H1 (cell line): ENCODE measurements around the gene FOXN3. TPM values are rescaled to one million over a fixed set of nuclear protein-coding genes. Genes with fewer than 3 reads are reported as not detected.

Experiments
- CTCF ChIA-PET: fragments of 300-600 bp; sonication (Branson Sonifier 250); formaldehyde crosslinking; loops from one replicate; lab custom pipeline; 2021; ENCODE audit not compliant: partially characterized antibody; lab: Charles Lee
- POLR2A ChIA-PET: fragments of 300-600 bp; sonication (Branson Sonifier 250); formaldehyde crosslinking; loops from one replicate; lab custom pipeline; 2021; ENCODE audit warnings: inconsistent platforms; ENCODE audit not compliant: partially characterized antibody; lab: Charles Lee
- DNase-seq, 2 experiments: peaks; one replicate each; pipeline versions ENCODE4 v3.0.0 to v3.0.0-alpha.2; 2010 to 2022; ENCODE audit warnings: low spot score in 2 of 2, low read depth in 1 of 2, mixed read lengths in 1 of 2
- FAIRE-seq: peaks from 2 replicates; lab custom pipeline; 2011; peaks lifted over from hg19 to GRCh38; lab: Jason Lieb, UNC
- H2AFZ ChIP-seq: 2 replicates; pipeline ENCODE4 v1.8.1; 2012; ENCODE audit warnings: low read length, inconsistent platforms
- H2AK5ac ChIP-seq: 2 replicates; pipeline ENCODE4 v1.6.1; 2013; ENCODE audit warnings: low read depth, low read length
- H2BK120ac ChIP-seq: replicated peaks from 2 replicates; pipeline ENCODE3; 2013; ENCODE audit warnings: low read depth, low read length, inconsistent platforms
- H2BK12ac ChIP-seq: 2 replicates; pipeline ENCODE4 v1.6.1; 2013; ENCODE audit warnings: low read depth, low read length
- H2BK15ac ChIP-seq: 2 replicates; pipeline ENCODE4 v1.6.1; 2013; ENCODE audit warnings: low read length
- H2BK20ac ChIP-seq: 2 replicates; pipeline ENCODE4 v1.6.1; 2013; ENCODE audit warnings: low read length
- H2BK5ac ChIP-seq: 2 replicates; pipeline ENCODE4 v1.6.1; 2013; ENCODE audit warnings: low read depth, low read length
- H3K14ac ChIP-seq: 2 replicates; pipeline ENCODE4 v1.6.1; 2013; ENCODE audit warnings: inconsistent platforms; ENCODE audit not compliant: insufficient read length
- H3K18ac ChIP-seq: 2 replicates; pipeline ENCODE4 v1.6.1; 2013; ENCODE audit warnings: low read length; ENCODE audit errors: extremely low read depth
- H3K23ac ChIP-seq: 2 replicates; pipeline ENCODE4 v1.6.1; 2013; ENCODE audit warnings: inconsistent platforms; ENCODE audit not compliant: insufficient read length
- H3K23me2 ChIP-seq: 2 replicates; pipeline ENCODE4 v1.6.1; 2013; ENCODE audit warnings: low read depth, low read length
- H3K27ac ChIP-seq: 2 replicates; pipeline ENCODE4 v1.6.1; 2011; ENCODE audit warnings: low read depth, low read length, inconsistent platforms
- H3K27me3 ChIP-seq, 4 experiments: replicated peaks in 1 of 4; 1 replicate in 1 of 4; 2 replicates in 3 of 4; pipeline versions ENCODE4 v1.6.1 to v1.8.1; 2011 to 2013; ENCODE audit warnings: low read length in 3 of 4, mild to moderate bottlenecking in 3 of 4, inconsistent platforms in 2 of 4, mixed read lengths in 2 of 4, moderate library complexity in 1 of 4; ENCODE audit not compliant: control insufficient read depth in 3 of 4, insufficient read depth in 3 of 4; ENCODE audit errors: extremely low read depth in 1 of 4
- H3K36me3 ChIP-seq, 4 experiments: 2 replicates each; pipeline versions ENCODE4 v1.6.1 to v1.8.1; 2011 to 2013; ENCODE audit warnings: mild to moderate bottlenecking in 4 of 4, low read length in 3 of 4, moderate library complexity in 2 of 4, control low read depth in 1 of 4, inconsistent platforms in 1 of 4; ENCODE audit not compliant: insufficient read depth in 4 of 4, control insufficient read depth in 2 of 4
- H3K4ac ChIP-seq: replicated peaks from 2 replicates; pipeline ENCODE3; 2013; ENCODE audit warnings: low read length, low read depth, mixed read lengths, inconsistent platforms; ENCODE audit not compliant: insufficient read length
- H3K4me1 ChIP-seq, 4 experiments: replicated peaks in 1 of 4; 1 replicate in 1 of 4; 2 replicates in 3 of 4; pipeline versions ENCODE4 v1.6.1 to v1.8.1; 2011 to 2013; ENCODE audit warnings: low read length in 3 of 4, inconsistent platforms in 2 of 4, mixed read lengths in 1 of 4; ENCODE audit not compliant: insufficient read depth in 4 of 4, control insufficient read depth in 3 of 4
- H3K4me2 ChIP-seq, 2 experiments: 2 replicates each; pipeline versions ENCODE4 v1.6.1 to v1.8.1; 2011 to 2013; ENCODE audit warnings: low read depth in 2 of 2, low read length in 2 of 2, control low read depth in 1 of 2, inconsistent platforms in 1 of 2, mild to moderate bottlenecking in 1 of 2; ENCODE audit not compliant: insufficient read depth in 1 of 2
- H3K4me3 ChIP-seq, 4 experiments: fragments of 200-600, 300-600 bp in 1 of 4; sonication (generic), shearing (Covaris generic), sonication (Bioruptor Twin) in 1 of 4; 2 replicates each; pipeline versions ENCODE4 v1.5.1 to v1.8.1; 2011 to 2016; ENCODE audit warnings: low read length in 4 of 4, low read depth in 3 of 4, control low read depth in 2 of 4, inconsistent platforms in 2 of 4, mild to moderate bottlenecking in 2 of 4, mixed read lengths in 1 of 4, moderate library complexity in 1 of 4; ENCODE audit not compliant: insufficient read depth in 2 of 4; ENCODE audit errors: extremely low read depth in 1 of 4
- H3K56ac ChIP-seq: replicated peaks from 2 replicates; pipeline ENCODE3; 2013; ENCODE audit warnings: low read depth, mild to moderate bottlenecking, mixed read lengths, low read length, inconsistent platforms; ENCODE audit not compliant: insufficient read length
- H3K79me1 ChIP-seq: 2 replicates; pipeline ENCODE4 v1.6.1; 2013; ENCODE audit warnings: low read depth, low read length, control low read depth
- H3K79me2 ChIP-seq, 2 experiments: 2 replicates each; pipeline versions ENCODE4 v1.6.1 to v1.8.1; 2012 to 2013; ENCODE audit warnings: low read length in 2 of 2, mild to moderate bottlenecking in 2 of 2, inconsistent platforms in 1 of 2; ENCODE audit not compliant: insufficient read depth in 2 of 2, control insufficient read depth in 1 of 2
- H3K9ac ChIP-seq, 4 experiments: replicated peaks in 1 of 4; 1 replicate in 1 of 4; 2 replicates in 3 of 4; pipeline versions ENCODE4 v1.6.1 to v1.8.1; 2011 to 2013; ENCODE audit warnings: low read depth in 3 of 4, low read length in 3 of 4, control low read depth in 2 of 4, mild to moderate bottlenecking in 2 of 4, moderate library complexity in 2 of 4, inconsistent platforms in 1 of 4; ENCODE audit errors: extremely low read depth in 1 of 4
- H3K9me3 ChIP-seq, 2 experiments: 2 replicates each; pipeline versions ENCODE4 v1.6.1 to v1.8.1; 2012 to 2013; ENCODE audit warnings: mild to moderate bottlenecking in 2 of 2, moderate library complexity in 2 of 2, control low read depth in 1 of 2, inconsistent platforms in 1 of 2, low read depth in 1 of 2, low read length in 1 of 2, mixed read lengths in 1 of 2; ENCODE audit not compliant: insufficient read depth in 2 of 2
- H4K20me1 ChIP-seq, 2 experiments: replicated peaks in 1 of 2; 2 replicates each; pipeline versions ENCODE3 to v1.8.1; 2011 to 2013; ENCODE audit warnings: inconsistent platforms in 2 of 2, low read length in 2 of 2, mild to moderate bottlenecking in 1 of 2; ENCODE audit not compliant: insufficient read depth in 2 of 2, control insufficient read depth in 1 of 2
- H4K5ac ChIP-seq: 2 replicates; pipeline ENCODE4 v1.6.1; 2013; ENCODE audit warnings: low read length, low read depth, mixed read lengths, inconsistent platforms; ENCODE audit not compliant: insufficient read length
- H4K8ac ChIP-seq: 2 replicates; pipeline ENCODE4 v1.8.0; 2013; ENCODE audit warnings: mild to moderate bottlenecking, moderate library complexity, low read length, inconsistent platforms; ENCODE audit not compliant: insufficient read depth; ENCODE audit errors: extremely low read depth
- H4K91ac ChIP-seq: replicated peaks from 2 replicates; pipeline ENCODE3; 2013; ENCODE audit warnings: low read length, mixed read lengths, inconsistent platforms; ENCODE audit not compliant: insufficient read length
- CEBPB ChIP-seq: IDR thresholded peaks from 2 replicates; pipeline ENCODE4 v1.6.1; 2012; ENCODE audit warnings: low read depth, low read length
- CHD2 ChIP-seq: IDR thresholded peaks from 2 replicates; pipeline ENCODE4 v1.6.1; 2012; ENCODE audit warnings: low read length, improper control_type of control experiment
- CREB1 ChIP-seq: IDR thresholded peaks from 2 replicates; pipeline ENCODE4 v1.6.1; 2012; ENCODE audit warnings: inconsistent platforms
- CTBP2 ChIP-seq: IDR thresholded peaks from 2 replicates; pipeline ENCODE4 v1.7.0; 2011; ENCODE audit warnings: borderline replicate concordance, mild to moderate bottlenecking, moderate library complexity, mixed read lengths, low read length; ENCODE audit not compliant: insufficient read depth, insufficient read length
- JUN ChIP-seq: IDR thresholded peaks from 2 replicates; pipeline ENCODE4 v1.6.1; 2011; ENCODE audit warnings: low read depth, mild to moderate bottlenecking, improper control_type of control experiment, low read length
- MAFK ChIP-seq: IDR thresholded peaks from 2 replicates; pipeline ENCODE4 v1.6.1; 2012; ENCODE audit warnings: low read depth, mild to moderate bottlenecking, improper control_type of control experiment, low read length
- NRF1 ChIP-seq: IDR thresholded peaks from 2 replicates; pipeline ENCODE4 v1.6.1; 2011; ENCODE audit warnings: mild to moderate bottlenecking, low read depth, low read length, improper control_type of control experiment
- RAD21 ChIP-seq, 2 experiments: IDR thresholded peaks in 1 of 2; conservative IDR thresholded peaks in 1 of 2; 2 replicates each; pipeline ENCODE4 v1.6.1; 2011; ENCODE audit warnings: low read depth in 2 of 2, low read length in 2 of 2, improper control_type of control experiment in 1 of 2, inconsistent platforms in 1 of 2, mild to moderate bottlenecking in 1 of 2, moderate library complexity in 1 of 2
- RBBP5 ChIP-seq: IDR thresholded peaks from 2 replicates; pipeline ENCODE4 v1.7.1; 2012; ENCODE audit warnings: low read depth, mild to moderate bottlenecking, inconsistent platforms, low read length, moderate library complexity, borderline replicate concordance
- RXRA ChIP-seq: IDR thresholded peaks from 2 replicates; pipeline ENCODE4 v1.6.1; 2011; ENCODE audit warnings: low read depth, mild to moderate bottlenecking, low read length, moderate library complexity; ENCODE audit not compliant: insufficient read depth
- SP4 ChIP-seq: IDR thresholded peaks from 2 replicates; pipeline ENCODE4 v1.6.1; 2012; ENCODE audit warnings: low read length, inconsistent platforms
- TAF7 ChIP-seq: optimal IDR thresholded peaks from 2 replicates; pipeline ENCODE3; 2011; ENCODE audit warnings: low read depth, mild to moderate bottlenecking, inconsistent platforms, low read length, moderate library complexity, borderline replicate concordance
- WGBS, 2 experiments: shearing (Covaris generic) in 1 of 2; methylation state at CpG; one replicate each; pipeline versions ENCODE4 v1.1.6 to v1.1.7; 2013 to 2015; ENCODE audit warnings: low lambda C conversion rate in 2 of 2, mixed read lengths in 2 of 2, inconsistent platforms in 1 of 2, low coverage in 1 of 2, missing lambda C conversion rate in 1 of 2; ENCODE audit not compliant: insufficient replicate concordance in 2 of 2, insufficient coverage in 1 of 2, insufficient read length in 1 of 2; ENCODE audit errors: extremely low coverage in 1 of 2, missing lambda C conversion rate in 1 of 2; 5-methylcytosine and 5-hydroxymethylcytosine counted together
- polyA plus RNA-seq, 7 experiments: library from polyadenylated mRNA; depleted of rRNA in 3 of 7; stranded (reverse) in 5 of 7; unstranded in 2 of 7; fragments of >200 nt in 5 of 7; fragments of 200-250 nt in 2 of 7; gene quantifications; 1 replicate in 5 of 7; 2 replicates in 1 of 7; 4 replicates in 1 of 7; pipeline versions ENCODE4 v1.2.1 to v1.2.3, GENCODE V29; 2011 to 2013; ENCODE audit warnings: missing spikeins in 2 of 7, mixed read lengths in 2 of 7
- total RNA-seq: library from RNA; stranded (reverse); fragmentation: NEBNext Ultra II Directional; extraction: Animal tissue kit (Norgen Biotek cat#: 25700); gene quantifications from 2 replicates; pipeline ENCODE4 v1.2.1, GENCODE V29; 2021
- TF ChIP-seq, protein P1 (sequence below): IDR thresholded peaks from 2 replicates; pipeline ENCODE4 v1.6.1; 2012; ENCODE audit warnings: inconsistent platforms

FOXN3 gene
- total and polyA plus RNA-seq, 2 of the 8 experiments (the other 6 are each of a cell fraction or from before 2014, with no cell fraction given), result 52.6 to 178 TPM

GRCh38 chr14:89240414-89240813 is 176.6 kb downstream of the FOXN3 start:
- FAIRE-seq, result no peak
- Histone ChIP-seq H4K5ac (no peak overlapping the region), H3K79me1 (peaks cover 11% of the 10 kb centered on the region), H4K91ac (no peak overlapping the region), H3K56ac (no peak overlapping the region), H2BK12ac (no peak overlapping the region), H3K27ac (no peak overlapping the region), H2BK120ac (no peak overlapping the region), H3K27me3 (no peaks in the 10 kb centered on the region), H3K18ac (no peak overlapping the region), H3K23ac (no peak overlapping the region), H3K4ac (no peak overlapping the region), H3K9me3 (peaks cover 0 to 4% of the 10 kb centered on the region in 2 experiments; a peak in 1 of 4 replicates), H4K8ac (no peak overlapping the region), H2AK5ac (no peak overlapping the region), H2AFZ (no peak overlapping the region), H3K36me3 (peaks cover 0 to 9% (median 2%) of the 10 kb centered on the region in 4 experiments; a peak in 3 of 8 replicates), H4K20me1 (peaks cover 2 to 9% of the 10 kb centered on the region in 2 experiments), H3K9ac (no peak overlapping the region), H2BK15ac (no peak overlapping the region), H3K79me2 (peaks cover 0 to 86% of the 10 kb centered on the region in 2 experiments; a peak in 2 of 4 replicates), H3K23me2 (no peaks in the 10 kb centered on the region), H3K4me1 (peaks cover 6 to 17% (median 16%) of the 10 kb centered on the region in 4 experiments; a peak in 6 of 7 replicates), H2BK20ac (no peak overlapping the region), H3K4me2 (no peak overlapping the region), H3K4me3 (no peak overlapping the region), H3K14ac (no peak overlapping the region), H2BK5ac (no peak overlapping the region)
- no peak for TF ChIP-seq CREB1
- no peak for TF ChIP-seq MAFK
- TF ChIP-seq RAD21 (IDR thresholded peaks at IDR 0.05 in 1 of 2, conservative IDR thresholded peaks at IDR 0.05 in 1 of 2; ENCODE audit: low read depth in 2 of 2, low read length in 2 of 2), result no peak
- TF ChIP-seq, protein P1, sequence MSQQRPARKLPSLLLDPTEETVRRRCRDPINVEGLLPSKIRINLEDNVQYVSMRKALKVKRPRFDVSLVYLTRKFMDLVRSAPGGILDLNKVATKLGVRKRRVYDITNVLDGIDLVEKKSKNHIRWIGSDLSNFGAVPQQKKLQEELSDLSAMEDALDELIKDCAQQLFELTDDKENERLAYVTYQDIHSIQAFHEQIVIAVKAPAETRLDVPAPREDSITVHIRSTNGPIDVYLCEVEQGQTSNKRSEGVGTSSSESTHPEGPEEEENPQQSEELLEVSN, result no peak
- TF ChIP-seq TAF7, result no peak
- TF ChIP-seq NRF1, result no peak
- no peak for TF ChIP-seq CHD2
- no peak for TF ChIP-seq JUN
- no peak for TF ChIP-seq SP4
- no peak for TF ChIP-seq RXRA
- TF ChIP-seq RBBP5, result no peak
- no peak for TF ChIP-seq CEBPB
- TF ChIP-seq CTBP2, result no peak
- CTCF ChIA-PET, result interaction anchor here (0.8 to 4.2 kb wide), 4 partner anchors 10 to 699 kb away, joined by 3 to 18 read pairs (median 4); no protein-coding TSS in a partner anchor
- WGBS, 2 experiments, result 96% methylated on average over 3 of the region's 3 CpGs; no CpG with 5 or more reads in 1 of the 2 experiments
- DNase-seq, result no peak
- POLR2A ChIA-PET, result interaction anchor here (0.7 kb wide), 1 partner anchor 22 kb away, joined by 4 read pairs; no protein-coding TSS in a partner anchor
